ENCODE measurements around the gene ST6GALNAC3.
A peak's percentile ranks its signal among the peaks of the same experiment; 100 is the strongest.

Gene ST6GALNAC3

GRCh38 chr1:76055987-76056386, 18.6 kb upstream of the ST6GALNAC3 start:
- no peak for TF ChIP-seq CTCF (conservative IDR thresholded peaks at IDR 0.05)

GRCh38 chr1:76059451-76059850, 15.1 kb upstream of the ST6GALNAC3 start:
- H3K27ac ChIP-seq, result no peak overlapping the region
- TF ChIP-seq CTCF (conservative IDR thresholded peaks at IDR 0.05), result no peak

More at GRCh38 chr1:76055987-76056386, 18.6 kb upstream of the ST6GALNAC3 start:
- no peak overlapping the region for H3K27ac ChIP-seq

- H3K27ac ChIP-seq, result no peak overlapping the region
Observed at GRCh38 chr1:76065270-76065669, 9.3 kb upstream of the ST6GALNAC3 start.

GRCh38 chr1:76066394-76066793, 8.2 kb upstream of the ST6GALNAC3 start:
- H3K27ac ChIP-seq, result no peak overlapping the region
- no peak for TF ChIP-seq CTCF (conservative IDR thresholded peaks at IDR 0.05)

More at GRCh38 chr1:76065270-76065669, 9.3 kb upstream of the ST6GALNAC3 start:
- TF ChIP-seq CTCF (conservative IDR thresholded peaks at IDR 0.05), result no peak

GRCh38 chr1:76068542-76068941, 6.0 kb upstream of the ST6GALNAC3 start:
- no peak for TF ChIP-seq CTCF (conservative IDR thresholded peaks at IDR 0.05)
- no peak overlapping the region; the same call in 1 of the 2 replicates for H3K27ac ChIP-seq

- peak overlapping the region; percentile 34; the same call in 1 of the 2 replicates for H3K27ac ChIP-seq
- no peak for TF ChIP-seq CTCF (conservative IDR thresholded peaks at IDR 0.05)
Observed at GRCh38 chr1:76068953-76069561, 5.5 kb upstream of the ST6GALNAC3 start.

- H3K27ac ChIP-seq, result no peak overlapping the region
- no peak for TF ChIP-seq CTCF (conservative IDR thresholded peaks at IDR 0.05)
Observed at GRCh38 chr1:76070538-76070937, 4.0 kb upstream of the ST6GALNAC3 start.

Data from VCaP (cell line).